MM.1S (cell line): ENCODE measurements around the gene PKP2.

Experiments used
- DNase-seq: peaks from one replicate; pipeline ENCODE4 v3.0.0-alpha.2; 2015
- H2AFZ ChIP-seq: fragments of 300-600 bp; sonication (generic); 2 replicates; pipeline ENCODE4 v1.6.0; 2016; ENCODE audit warnings: antibody characterized with exemption, low read length
- H3F3A ChIP-seq: fragments of 300-600 bp; sonication (generic); 2 replicates; pipeline ENCODE4 v1.6.1; 2016; ENCODE audit warnings: mild to moderate bottlenecking, antibody characterized with exemption, low read length, moderate library complexity, mixed read lengths; ENCODE audit not compliant: insufficient read depth
- H3K27ac ChIP-seq: fragments of 300-600 bp; sonication (generic); 2 replicates; pipeline ENCODE4 v1.5.1; 2016; ENCODE audit warnings: mild to moderate bottlenecking, low read length
- H3K27me3 ChIP-seq: fragments of 300-600 bp; sonication (generic); replicated peaks from 2 replicates; pipeline ENCODE4 v1.6.0; 2016; ENCODE audit warnings: low read length; ENCODE audit not compliant: insufficient read depth
- H3K36me3 ChIP-seq: fragments of 300-600 bp; sonication (generic); replicated peaks from 2 replicates; pipeline ENCODE4 v1.6.1; 2016; ENCODE audit warnings: mild to moderate bottlenecking, low read length, mixed read lengths; ENCODE audit not compliant: insufficient read depth
- H3K4me1 ChIP-seq: fragments of 300-600 bp; sonication (generic); 2 replicates; pipeline ENCODE4 v1.6.1; 2016; ENCODE audit warnings: low read length, mixed read lengths
- H3K4me2 ChIP-seq: fragments of 300-600 bp; sonication (generic); 2 replicates; pipeline ENCODE4 v1.6.0; 2016; ENCODE audit warnings: low read depth, low read length
- H3K4me3 ChIP-seq: fragments of 300-600 bp; sonication (generic); 2 replicates; pipeline ENCODE4 v1.5.1; 2016; ENCODE audit warnings: low read length, mixed read lengths
- H3K79me2 ChIP-seq: fragments of 300-600 bp; sonication (generic); 2 replicates; pipeline ENCODE4 v1.6.1; 2016; ENCODE audit warnings: mixed run types, low read length, mixed read lengths
- H3K9ac ChIP-seq: fragments of 300-600 bp; sonication (generic); 2 replicates; pipeline ENCODE4 v1.6.1; 2016; ENCODE audit warnings: low read length, mixed read lengths
- H3K9me2 ChIP-seq: fragments of 300-600 bp; sonication (generic); replicated peaks from 2 replicates; pipeline ENCODE4 v1.6.1; 2016; ENCODE audit warnings: mild to moderate bottlenecking, low read length, mixed read lengths; ENCODE audit not compliant: insufficient read depth
- H3K9me3 ChIP-seq: fragments of 300-600 bp; sonication (generic); replicated peaks from 2 replicates; pipeline ENCODE4 v1.6.1; 2016; ENCODE audit warnings: mild to moderate bottlenecking, low read length, mixed read lengths; ENCODE audit not compliant: insufficient read depth
- H4K20me1 ChIP-seq: fragments of 300-600 bp; sonication (generic); 2 replicates; pipeline ENCODE4 v1.6.1; 2016; ENCODE audit warnings: mild to moderate bottlenecking, low read length, moderate library complexity, mixed read lengths; ENCODE audit not compliant: insufficient read depth
- CTCF ChIP-seq: fragments of 300-600 bp; sonication (generic); IDR thresholded peaks from 2 replicates; pipeline ENCODE4 v1.5.1; 2016; ENCODE audit warnings: antibody characterized with exemption, low read length, mixed read lengths
- EZH2 ChIP-seq: fragments of 300-600 bp; sonication (generic); optimal IDR thresholded peaks from 2 replicates; pipeline ENCODE3; 2017; ENCODE audit warnings: low read depth, mild to moderate bottlenecking, antibody characterized with exemption, low read length, mixed read lengths
- EZH2phosphoT487 ChIP-seq: fragments of 300-600 bp; sonication (generic); IDR thresholded peaks from 2 replicates; pipeline ENCODE4 v1.6.1; 2018; ENCODE audit warnings: antibody characterized with exemption, low read length

Gene PKP2

GRCh38 chr12:32896432-32897280 lies at the start of gene PKP2:
Gene PKP2 (minus strand): TSS chr12:32896777. CDS start chr12:32896731, 46 bp downstream.
- Histone ChIP-seq H4K20me1 (no peaks in the 10 kb centered on the region), H3K4me2 (peak within 1 kb of the TSS; percentile 97), H3K27ac (peak within 1 kb of the TSS; percentile 88), H3K27me3 (no peaks in the 10 kb centered on the region), H3K9ac (peak within 1 kb of the TSS; percentile 94), H3K9me3 (no peaks in the 10 kb centered on the region), H3K36me3 (peaks cover 3% of the 10 kb centered on the region; the same call in 1 of the 2 replicates), H3K79me2 (peaks cover 48% of the 10 kb centered on the region), H3F3A (peaks cover 67% of the 10 kb centered on the region), H3K4me1 (peaks cover 44% of the 10 kb centered on the region), H3K9me2 (no peaks in the 10 kb centered on the region), H3K4me3 (peak within 1 kb of the TSS; percentile 86), H2AFZ (peak within 1 kb of the TSS; percentile 77)
- DNase-seq, result peak; percentile 91
- no peak for TF ChIP-seq EZH2
- TF ChIP-seq EZH2phosphoT487, result no peak
- TF ChIP-seq CTCF, result no peak

GRCh38 chr12:32944195-32944594 lies 47.6 kb upstream of the PKP2 start:
- Histone ChIP-seq H3K36me3 (no peaks in the 10 kb centered on the region), H3K9me2 (no peaks in the 10 kb centered on the region), H3K79me2 (no peaks in the 10 kb centered on the region), H3K4me2 (no peak overlapping the region), H2AFZ (no peak overlapping the region), H3K9ac (no peak overlapping the region), H3K9me3 (no peaks in the 10 kb centered on the region), H3F3A (no peaks in the 10 kb centered on the region), H3K27me3 (no peaks in the 10 kb centered on the region), H3K4me3 (no peak overlapping the region), H3K27ac (no peak overlapping the region), H4K20me1 (no peaks in the 10 kb centered on the region), H3K4me1 (no peaks in the 10 kb centered on the region)
- no peak for DNase-seq
- TF ChIP-seq CTCF (no peak), EZH2 (no peak), EZH2phosphoT487 (no peak)

GRCh38 chr12:32939801-32940200 lies 43.2 kb upstream of the PKP2 start:
- H3K4me3 ChIP-seq, result no peak overlapping the region
- no peak overlapping the region for H2AFZ ChIP-seq
- TF ChIP-seq EZH2 (no peak), EZH2phosphoT487 (no peak), CTCF (no peak)
- no peaks in the 10 kb centered on the region for H3K9me2 ChIP-seq
- no peak for DNase-seq
- H3K9ac ChIP-seq, result no peak overlapping the region
- no peaks in the 10 kb centered on the region for H3K4me1 ChIP-seq
- no peaks in the 10 kb centered on the region for H3K79me2 ChIP-seq
- no peaks in the 10 kb centered on the region for H3K36me3 ChIP-seq
- no peaks in the 10 kb centered on the region for H3F3A ChIP-seq
- no peaks in the 10 kb centered on the region for H3K27me3 ChIP-seq
- H4K20me1 ChIP-seq, result no peaks in the 10 kb centered on the region
- no peaks in the 10 kb centered on the region for H3K9me3 ChIP-seq
- no peak overlapping the region for H3K4me2 ChIP-seq
- no peak overlapping the region for H3K27ac ChIP-seq
